ENCODE data around the gene ATOH8.

GRCh38 chr2:85756822-85757435, 3.1 kb downstream of the ATOH8 start:
- no peak for TF ChIP-seq CTCF (IDR thresholded peaks at IDR 0.05; ENCODE audit: low read depth, low read length, poor library complexity, severe bottlenecking)
- no peak for TF ChIP-seq EZH2phosphoT487 (IDR thresholded peaks at IDR 0.05; ENCODE audit: borderline replicate concordance, low read length)

Data from DOHH2 (cell line).